GM21576 (cell line): ENCODE measurements around the gene TRIM8.

ENCODE experiments used
- ATAC-seq: cut with Tn5 transposase; IDR thresholded peaks from one replicate; pipeline ENCODE4 v1.9.1; 2021; ENCODE audit warnings: mild to moderate bottlenecking, moderate library complexity; ENCODE audit not compliant: unreplicated experiment

TRIM8 gene

GRCh38 chr10:102615361-102615760, 28.9 kb upstream of the TRIM8 start:
- ATAC-seq, result no peak

- ATAC-seq, result no peak
Measured at GRCh38 chr10:102616066-102616770, 28.1 kb upstream of the TRIM8 start.

GRCh38 chr10:102617041-102617440, 27.2 kb upstream of the TRIM8 start:
- no peak for ATAC-seq

GRCh38 chr10:102617816-102618215, 26.5 kb upstream of the TRIM8 start:
- no peak for ATAC-seq

GRCh38 chr10:102619281-102619981, 24.8 kb upstream of the TRIM8 start:
- no peak for ATAC-seq

- ATAC-seq, result no peak
Measured at GRCh38 chr10:102620138-102620590, 24.1 kb upstream of the TRIM8 start.

GRCh38 chr10:102620591-102621442, 23.5 kb upstream of the TRIM8 start:
- ATAC-seq, result no peak

- ATAC-seq, result no peak
Measured at GRCh38 chr10:102621443-102622325, 22.6 kb upstream of the TRIM8 start.

- ATAC-seq, result no peak
Measured at GRCh38 chr10:102624094-102624493, 20.2 kb upstream of the TRIM8 start.

- no peak for ATAC-seq
Measured at GRCh38 chr10:102624751-102625645, 19.3 kb upstream of the TRIM8 start.

GRCh38 chr10:102626026-102626685, 18.1 kb upstream of the TRIM8 start:
- no peak for ATAC-seq

GRCh38 chr10:102627291-102627735, 17.0 kb upstream of the TRIM8 start:
- ATAC-seq, result no peak

- ATAC-seq, result no peak
Measured at GRCh38 chr10:102627736-102628293, 16.5 kb upstream of the TRIM8 start.

GRCh38 chr10:102628451-102628911, 15.8 kb upstream of the TRIM8 start:
- no peak for ATAC-seq

- ATAC-seq, result no peak
Measured at GRCh38 chr10:102629661-102630614, 14.3 kb upstream of the TRIM8 start.

- ATAC-seq, result no peak
Measured at GRCh38 chr10:102630663-102631062, 13.6 kb upstream of the TRIM8 start.
